ENCODE results near the gene CNFN.

CNFN gene

GRCh38 chr19:42370626-42371175, 19.4 kb downstream of the CNFN start:
- Mint-ChIP-seq H3K4me3 (no peak overlapping the region), H3K27me3 (no peaks in the 10 kb centered on the region), H3K36me3 (ENCODE audit: low read depth) (peaks cover 3% of the 10 kb centered on the region), H3K27ac (no peak overlapping the region), H3K4me1 (ENCODE audit: low read depth) (no peaks in the 10 kb centered on the region), H3K9me3 (no peaks in the 10 kb centered on the region)
- no peak for DNase-seq

GRCh38 chr19:42370068-42370520, 20.0 kb downstream of the CNFN start:
- H3K4me3 Mint-ChIP-seq = no peak overlapping the region
- DNase-seq = no peak
- no peak overlapping the region for H3K27ac Mint-ChIP-seq
- no peaks in the 10 kb centered on the region for H3K4me1 Mint-ChIP-seq (ENCODE audit: low read depth)
- peaks cover 3% of the 10 kb centered on the region for H3K36me3 Mint-ChIP-seq (ENCODE audit: low read depth)
- H3K27me3 Mint-ChIP-seq = no peaks in the 10 kb centered on the region
- no peaks in the 10 kb centered on the region for H3K9me3 Mint-ChIP-seq

- no peak overlapping the region for H3K27ac Mint-ChIP-seq
- H3K9me3 Mint-ChIP-seq = no peaks in the 10 kb centered on the region
- H3K36me3 Mint-ChIP-seq (ENCODE audit: low read depth) = peaks cover 3% of the 10 kb centered on the region
- H3K4me1 Mint-ChIP-seq (ENCODE audit: low read depth) = no peaks in the 10 kb centered on the region
- DNase-seq = no peak
- no peak overlapping the region for H3K4me3 Mint-ChIP-seq
- no peaks in the 10 kb centered on the region for H3K27me3 Mint-ChIP-seq
Measured at GRCh38 chr19:42369433-42370067, 20.5 kb downstream of the CNFN start.

GRCh38 chr19:42368765-42369164, 21.3 kb downstream of the CNFN start:
- Mint-ChIP-seq H3K4me3 (no peak overlapping the region), H3K27me3 (no peaks in the 10 kb centered on the region), H3K4me1 (ENCODE audit: low read depth) (no peaks in the 10 kb centered on the region), H3K36me3 (ENCODE audit: low read depth) (peaks cover 9% of the 10 kb centered on the region), H3K27ac (no peak overlapping the region), H3K9me3 (no peaks in the 10 kb centered on the region)
- no peak for DNase-seq

GRCh38 chr19:42368360-42368759, 21.7 kb downstream of the CNFN start:
- Mint-ChIP-seq H3K36me3 (ENCODE audit: low read depth) (peaks cover 11% of the 10 kb centered on the region), H3K9me3 (no peaks in the 10 kb centered on the region), H3K4me3 (no peak overlapping the region), H3K4me1 (ENCODE audit: low read depth) (no peaks in the 10 kb centered on the region), H3K27me3 (no peaks in the 10 kb centered on the region), H3K27ac (no peak overlapping the region)
- DNase-seq = no peak

GRCh38 chr19:42367929-42368328, 22.2 kb downstream of the CNFN start:
- Mint-ChIP-seq H3K9me3 (no peaks in the 10 kb centered on the region), H3K4me1 (ENCODE audit: low read depth) (no peaks in the 10 kb centered on the region), H3K27ac (no peak overlapping the region), H3K27me3 (no peaks in the 10 kb centered on the region), H3K4me3 (no peak overlapping the region), H3K36me3 (ENCODE audit: low read depth) (peaks cover 15% of the 10 kb centered on the region)
- DNase-seq = no peak

- H3K27ac Mint-ChIP-seq = no peak overlapping the region
- H3K36me3 Mint-ChIP-seq (ENCODE audit: low read depth) = peaks cover 15% of the 10 kb centered on the region
- no peaks in the 10 kb centered on the region for H3K9me3 Mint-ChIP-seq
- no peaks in the 10 kb centered on the region for H3K4me1 Mint-ChIP-seq (ENCODE audit: low read depth)
- no peak for DNase-seq
- H3K4me3 Mint-ChIP-seq = no peak overlapping the region
- no peaks in the 10 kb centered on the region for H3K27me3 Mint-ChIP-seq
Measured at GRCh38 chr19:42366673-42367072, 23.4 kb downstream of the CNFN start.

GRCh38 chr19:42363614-42364346, 26.3 kb downstream of the CNFN start:
- Mint-ChIP-seq H3K9me3 (no peaks in the 10 kb centered on the region), H3K4me1 (ENCODE audit: low read depth) (no peaks in the 10 kb centered on the region), H3K4me3 (no peak overlapping the region), H3K27me3 (no peaks in the 10 kb centered on the region), H3K27ac (no peak overlapping the region), H3K36me3 (ENCODE audit: low read depth) (peaks cover 21% of the 10 kb centered on the region)
- DNase-seq = no peak

GRCh38 chr19:42362891-42363440, 27.1 kb downstream of the CNFN start:
- H3K36me3 Mint-ChIP-seq (ENCODE audit: low read depth) = peaks cover 21% of the 10 kb centered on the region
- no peaks in the 10 kb centered on the region for H3K27me3 Mint-ChIP-seq
- no peak for DNase-seq
- H3K27ac Mint-ChIP-seq = no peak overlapping the region
- H3K9me3 Mint-ChIP-seq = no peaks in the 10 kb centered on the region
- H3K4me3 Mint-ChIP-seq = no peak overlapping the region
- no peaks in the 10 kb centered on the region for H3K4me1 Mint-ChIP-seq (ENCODE audit: low read depth)

GRCh38 chr19:42362342-42362741, 27.8 kb downstream of the CNFN start:
- Mint-ChIP-seq H3K4me1 (ENCODE audit: low read depth) (no peaks in the 10 kb centered on the region), H3K4me3 (no peak overlapping the region), H3K36me3 (ENCODE audit: low read depth) (peaks cover 24% of the 10 kb centered on the region), H3K27ac (no peak overlapping the region), H3K27me3 (no peaks in the 10 kb centered on the region), H3K9me3 (no peaks in the 10 kb centered on the region)
- DNase-seq = no peak

GRCh38 chr19:42361545-42361910, 28.6 kb downstream of the CNFN start:
- H3K4me1 Mint-ChIP-seq (ENCODE audit: low read depth) = no peaks in the 10 kb centered on the region
- H3K4me3 Mint-ChIP-seq = no peak overlapping the region
- no peaks in the 10 kb centered on the region for H3K27me3 Mint-ChIP-seq
- DNase-seq = no peak
- H3K36me3 Mint-ChIP-seq (ENCODE audit: low read depth) = peaks cover 24% of the 10 kb centered on the region
- no peaks in the 10 kb centered on the region for H3K9me3 Mint-ChIP-seq
- H3K27ac Mint-ChIP-seq = no peak overlapping the region

- Mint-ChIP-seq H3K27ac (no peak overlapping the region), H3K4me3 (no peak overlapping the region), H3K9me3 (no peaks in the 10 kb centered on the region), H3K36me3 (ENCODE audit: low read depth) (peaks cover 28% of the 10 kb centered on the region), H3K4me1 (ENCODE audit: low read depth) (no peaks in the 10 kb centered on the region), H3K27me3 (no peaks in the 10 kb centered on the region)
- DNase-seq = no peak
Measured at GRCh38 chr19:42360787-42361544, 29.1 kb downstream of the CNFN start.

- no peak for DNase-seq
- Mint-ChIP-seq H3K4me1 (ENCODE audit: low read depth) (no peaks in the 10 kb centered on the region), H3K4me3 (no peak overlapping the region), H3K27ac (no peak overlapping the region), H3K9me3 (no peaks in the 10 kb centered on the region), H3K27me3 (no peaks in the 10 kb centered on the region), H3K36me3 (ENCODE audit: low read depth) (peaks cover 20% of the 10 kb centered on the region)
Measured at GRCh38 chr19:42357290-42357689, 32.8 kb downstream of the CNFN start.

- H3K4me3 Mint-ChIP-seq = no peak overlapping the region
- no peaks in the 10 kb centered on the region for H3K27me3 Mint-ChIP-seq
- H3K9me3 Mint-ChIP-seq = no peaks in the 10 kb centered on the region
- H3K4me1 Mint-ChIP-seq (ENCODE audit: low read depth) = no peaks in the 10 kb centered on the region
- H3K27ac Mint-ChIP-seq = no peak overlapping the region
- H3K36me3 Mint-ChIP-seq (ENCODE audit: low read depth) = peaks cover 20% of the 10 kb centered on the region
- no peak for DNase-seq
Measured at GRCh38 chr19:42356686-42357085, 33.4 kb downstream of the CNFN start.
